DMS79 (cell line): ENCODE results near the gene SELENBP1.
"Not testable (repeated sequence)": the region's sequence is repeated elsewhere in the genome, so short reads cannot be mapped to it uniquely, and the experiment has no call there.

ENCODE experiments used
- DNase-seq: peaks from one replicate; lab custom pipeline; 2025; lab: John Stamatoyannopoulos, UW

Gene SELENBP1

GRCh38 chr1:151372058-151372934, at the start of gene SELENBP1:
SELENBP1 (minus strand) TSS chr1:151372705; CDS start chr1:151372641, 64 bp downstream.
- DNase-seq, result peak; percentile 82

DNA sequence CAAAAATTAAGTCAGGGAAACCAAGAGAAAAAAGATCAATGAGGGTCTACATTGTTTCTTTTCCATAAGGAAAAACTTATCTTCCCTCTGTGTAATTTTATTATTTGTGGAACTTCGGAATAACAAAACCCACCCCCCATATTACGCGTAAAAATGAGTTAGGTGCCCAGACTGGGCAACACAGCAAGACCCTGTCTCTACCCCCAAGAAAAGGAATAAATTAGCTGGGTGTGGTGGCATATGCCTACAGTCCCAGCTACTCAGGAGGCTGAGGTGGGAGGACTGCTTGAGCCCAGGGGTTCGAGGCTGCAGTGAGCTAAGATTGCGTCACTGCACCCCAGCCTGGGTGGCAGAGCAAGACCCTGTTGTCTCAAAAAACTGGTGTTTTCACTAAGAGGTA, 47.3 kb upstream of the SELENBP1 start:
- no peak for DNase-seq

- no peak for DNase-seq
Observed at GRCh38 chr1:151418081-151418480, 45.6 kb upstream of the SELENBP1 start.

DNA sequence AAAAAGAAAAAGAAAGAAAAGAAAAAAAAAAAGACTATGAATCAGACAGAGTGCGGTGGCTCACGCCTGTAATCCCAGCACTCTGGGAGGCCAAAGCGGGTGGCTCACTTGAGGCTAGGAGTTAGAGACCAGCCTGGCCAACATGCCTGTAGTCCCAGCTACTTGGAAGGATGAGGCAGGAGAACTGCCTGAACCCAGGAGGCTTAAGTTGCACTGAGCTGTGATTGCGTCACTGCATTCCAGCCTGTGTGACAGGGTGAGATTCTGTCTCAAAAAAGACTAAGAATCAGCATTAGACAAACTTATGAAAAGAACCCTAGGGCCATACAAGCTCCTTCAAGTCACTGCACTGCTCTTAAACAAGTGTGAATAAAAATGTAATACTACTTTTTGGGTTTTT, 43.7 kb upstream of the SELENBP1 start:
- DNase-seq, result no peak

DNA sequence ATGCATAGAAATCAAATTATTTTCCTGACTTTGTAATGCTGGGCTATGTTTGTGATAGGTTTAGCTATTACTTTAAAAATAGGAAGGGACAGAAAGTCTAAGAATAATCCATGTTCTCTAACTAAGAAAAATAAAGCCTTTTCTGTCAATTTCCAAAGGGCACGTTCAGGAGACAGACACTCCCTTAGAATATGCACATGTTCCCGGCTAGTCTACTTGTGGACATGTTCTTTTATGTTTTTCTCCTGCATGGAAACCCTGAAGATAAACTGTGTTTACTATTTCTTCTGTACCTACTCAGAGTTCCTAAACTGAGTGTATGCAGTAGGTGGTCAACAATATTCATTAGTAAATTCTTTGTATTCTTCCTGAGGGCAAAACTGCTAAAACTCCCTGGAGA, 39.4 kb upstream of the SELENBP1 start:
- DNase-seq, result no peak

- DNase-seq, result no peak
Observed at GRCh38 chr1:151408891-151409290, 36.4 kb upstream of the SELENBP1 start.

DNA sequence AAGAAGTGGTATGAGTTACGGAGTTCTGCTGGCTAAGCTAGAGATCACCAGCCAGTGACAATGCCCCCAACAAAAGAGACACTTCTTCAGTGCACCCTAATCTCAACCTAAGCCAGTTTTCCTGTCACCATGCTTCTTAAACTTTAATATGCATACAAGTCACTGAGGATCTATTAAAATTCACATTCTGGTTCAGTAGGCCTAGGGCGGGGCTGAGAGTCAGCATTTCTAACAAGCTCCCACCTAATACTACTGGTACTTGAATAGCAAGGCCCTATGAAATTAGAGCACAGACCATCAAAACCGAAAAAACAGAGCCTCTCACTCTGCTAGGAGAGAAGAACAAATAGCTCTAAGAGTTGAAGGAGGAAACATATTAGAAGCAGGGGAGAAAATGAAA, 34.8 kb upstream of the SELENBP1 start:
- DNase-seq, result no peak

DNA sequence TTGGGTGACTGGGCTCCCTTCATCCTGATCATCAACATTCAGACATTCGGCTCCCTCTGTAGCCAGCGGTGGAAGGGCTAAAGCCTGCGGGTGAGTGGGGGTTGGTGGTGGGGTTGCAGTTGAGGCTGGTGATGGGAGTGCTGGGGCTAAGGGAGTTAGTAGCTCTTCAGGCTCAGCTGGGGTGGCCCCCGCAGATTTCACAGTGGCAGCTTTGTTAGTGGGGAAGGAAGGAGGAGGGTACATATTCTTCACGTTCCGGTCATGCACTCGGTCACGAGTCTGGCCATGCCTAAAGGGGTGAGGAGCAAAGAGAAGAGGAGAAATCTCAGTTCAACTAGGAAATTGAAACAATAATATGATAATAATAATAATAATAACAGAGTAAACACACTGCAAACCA, 33.7 kb upstream of the SELENBP1 start:
- DNase-seq, result no peak

- DNase-seq, result no peak
Observed at GRCh38 chr1:151405187-151405951, 32.9 kb upstream of the SELENBP1 start.

DNA sequence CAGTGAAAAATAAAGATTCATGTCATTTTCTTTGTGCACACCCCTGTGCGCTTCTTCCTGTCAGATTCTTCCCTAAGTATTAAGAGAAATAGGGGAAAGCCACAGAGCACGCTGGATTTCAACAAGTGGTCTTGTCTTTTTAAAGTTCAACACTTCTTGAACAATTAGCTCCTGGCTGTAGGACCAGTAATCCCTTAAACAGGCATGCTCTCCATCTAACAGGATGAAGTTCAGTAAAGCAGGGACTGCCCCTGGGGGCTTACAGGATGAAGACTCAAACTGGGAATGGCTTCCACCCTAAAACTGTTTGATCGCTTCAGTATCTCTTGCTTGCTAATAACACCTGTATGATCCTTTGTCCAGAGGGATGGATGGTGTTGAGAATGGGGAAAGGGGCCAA, 31.1 kb upstream of the SELENBP1 start:
- no peak for DNase-seq

DNA sequence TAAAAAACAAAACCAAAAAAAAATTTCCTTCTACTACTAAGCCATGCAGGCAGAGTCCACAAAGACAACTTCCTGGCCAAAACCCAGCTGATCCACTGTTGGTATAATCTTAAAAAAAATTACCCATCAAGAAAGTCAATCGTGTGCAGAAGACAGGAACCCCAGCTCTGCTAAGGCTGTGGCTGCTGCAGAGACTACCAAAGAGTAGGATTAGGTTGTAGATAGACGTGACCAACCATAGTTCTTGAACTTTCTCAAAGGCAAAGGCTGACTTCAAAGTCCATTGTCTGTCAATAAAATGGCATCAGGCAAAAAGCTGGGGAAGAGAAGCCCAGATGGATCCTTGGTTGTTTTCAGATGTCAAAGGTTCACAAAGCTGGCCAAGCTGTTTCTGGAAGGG, 30.3 kb upstream of the SELENBP1 start:
- no peak for DNase-seq

GRCh38 chr1:151401860-151402259, 29.4 kb upstream of the SELENBP1 start:
- no peak for DNase-seq

GRCh38 chr1:151401125-151401788, 28.8 kb upstream of the SELENBP1 start:
- DNase-seq, result no peak

GRCh38 chr1:151399324-151400171, 27.0 kb upstream of the SELENBP1 start, which contains the start of gene PSMB4:
PSMB4 (plus strand) TSS chr1:151399573; CDS start chr1:151399588, 15 bp downstream.
- DNase-seq, result peak; percentile 87

GRCh38 chr1:151396265-151396664, 23.8 kb upstream of the SELENBP1 start:
- not testable (repeated sequence) for DNase-seq

DNA sequence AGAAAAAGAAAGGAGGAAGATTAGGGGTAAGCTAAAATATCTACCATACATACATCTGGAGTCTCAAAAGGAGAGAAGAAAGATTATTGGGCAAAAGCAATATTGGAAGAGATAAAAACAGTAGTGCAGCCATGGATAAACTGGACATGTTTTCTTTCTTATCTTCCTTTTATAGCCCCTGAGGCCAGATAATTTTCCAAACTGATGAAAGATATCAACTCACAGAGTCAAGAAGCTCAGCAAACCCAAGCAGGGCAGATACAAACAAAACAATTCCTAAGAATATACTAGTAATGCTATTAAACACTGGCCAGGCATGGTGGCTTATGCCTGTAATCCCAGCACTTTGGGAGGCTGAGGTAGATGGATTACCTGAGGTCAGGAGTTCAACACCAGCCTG, 21.1 kb upstream of the SELENBP1 start:
- DNase-seq, result no peak

DNA sequence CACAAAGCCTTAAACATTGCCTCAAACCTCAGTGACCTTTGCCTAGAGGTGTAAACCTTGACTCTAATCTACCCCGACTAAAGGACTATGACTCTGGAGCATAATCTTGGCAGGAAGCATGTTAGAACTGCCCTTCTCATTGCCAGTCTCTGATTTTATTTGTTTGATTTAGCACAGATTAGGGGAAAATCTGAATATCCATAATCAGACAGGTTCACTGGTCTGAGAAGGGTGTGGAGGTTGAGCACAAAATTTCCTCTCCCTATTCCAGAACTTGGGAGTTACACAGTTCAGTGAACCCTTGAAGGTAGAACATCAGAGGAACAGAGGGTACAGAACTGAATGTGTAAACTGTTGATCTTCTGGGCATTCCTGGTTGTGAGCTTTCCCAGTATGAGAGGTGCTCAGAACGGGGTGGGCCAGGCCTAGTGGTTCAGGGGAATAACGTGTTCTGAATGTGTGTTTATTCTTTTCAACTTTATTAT, 18.6 kb upstream of the SELENBP1 start:
- no peak for DNase-seq

- DNase-seq, result not testable (repeated sequence)
Observed at GRCh38 chr1:151390221-151391078, 17.9 kb upstream of the SELENBP1 start.

GRCh38 chr1:151386002-151386401, 13.5 kb upstream of the SELENBP1 start:
- DNase-seq, result no peak

- DNase-seq, result no peak
Observed at GRCh38 chr1:151384584-151384983, 12.1 kb upstream of the SELENBP1 start.
